ENCODE measurements around the gene NUP88. TPM values are rescaled to one million over a fixed set of nuclear protein-coding genes. Genes with fewer than 3 reads are reported as not detected.

Gene NUP88
- total and polyA plus RNA-seq, 2 experiments from 2014 or later, result 50.8 to 65.2 TPM

DNA sequence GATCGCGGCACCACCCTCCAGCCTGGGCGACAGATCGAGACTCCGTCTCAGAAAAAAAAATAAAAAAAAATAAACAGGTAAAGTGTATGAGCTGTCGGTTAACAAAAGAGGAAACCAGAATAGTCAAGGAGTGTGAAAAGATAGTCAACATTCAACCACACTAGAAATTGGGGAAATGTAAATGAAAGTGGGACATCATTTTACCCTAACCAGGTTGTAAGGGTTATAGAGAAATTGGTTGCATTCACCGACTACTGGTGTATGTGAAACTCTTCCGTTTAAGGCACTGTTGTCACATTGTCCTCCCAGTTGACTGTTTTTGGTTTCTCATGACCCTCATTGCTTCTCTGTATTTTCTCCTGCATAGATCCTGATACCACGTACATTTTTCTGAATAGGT lies 74.5 kb downstream of the NUP88 start:
- DNase-seq (ENCODE audit: low spot score), result no peak

More for the DNA sequence above, 74.5 kb downstream of the NUP88 start:
- WGBS (ENCODE audit: low lambda C conversion rate, missing lambda C conversion rate), result 97% methylated on average over 9 of the region's 9 CpGs
- Histone ChIP-seq H3K27me3 (no peaks in the 10 kb centered on the region), H3K9me2 (replicated peaks; ENCODE audit: insufficient read depth) (no peaks in the 10 kb centered on the region), H2AFZ (no peak overlapping the region), H3K4me3 (no peak overlapping the region), H3K4me1 (ENCODE audit: insufficient read depth) (no peaks in the 10 kb centered on the region), H3K79me2 (no peaks in the 10 kb centered on the region), H3K4me2 (no peak overlapping the region), H3K9me3 (ENCODE audit: low read depth) (no peaks in the 10 kb centered on the region), H3K36me3 (replicated peaks; ENCODE audit: insufficient read depth, low read depth) (no peaks in the 10 kb centered on the region), H3K27ac (no peak overlapping the region), H4K20me1 (ENCODE audit: insufficient read depth, poor library complexity, severe bottlenecking) (no peaks in the 10 kb centered on the region)
- no peak for TF ChIP-seq EZH2 (IDR thresholded peaks at IDR 0.05; ENCODE audit: borderline replicate concordance)
- TF ChIP-seq, protein P1, sequence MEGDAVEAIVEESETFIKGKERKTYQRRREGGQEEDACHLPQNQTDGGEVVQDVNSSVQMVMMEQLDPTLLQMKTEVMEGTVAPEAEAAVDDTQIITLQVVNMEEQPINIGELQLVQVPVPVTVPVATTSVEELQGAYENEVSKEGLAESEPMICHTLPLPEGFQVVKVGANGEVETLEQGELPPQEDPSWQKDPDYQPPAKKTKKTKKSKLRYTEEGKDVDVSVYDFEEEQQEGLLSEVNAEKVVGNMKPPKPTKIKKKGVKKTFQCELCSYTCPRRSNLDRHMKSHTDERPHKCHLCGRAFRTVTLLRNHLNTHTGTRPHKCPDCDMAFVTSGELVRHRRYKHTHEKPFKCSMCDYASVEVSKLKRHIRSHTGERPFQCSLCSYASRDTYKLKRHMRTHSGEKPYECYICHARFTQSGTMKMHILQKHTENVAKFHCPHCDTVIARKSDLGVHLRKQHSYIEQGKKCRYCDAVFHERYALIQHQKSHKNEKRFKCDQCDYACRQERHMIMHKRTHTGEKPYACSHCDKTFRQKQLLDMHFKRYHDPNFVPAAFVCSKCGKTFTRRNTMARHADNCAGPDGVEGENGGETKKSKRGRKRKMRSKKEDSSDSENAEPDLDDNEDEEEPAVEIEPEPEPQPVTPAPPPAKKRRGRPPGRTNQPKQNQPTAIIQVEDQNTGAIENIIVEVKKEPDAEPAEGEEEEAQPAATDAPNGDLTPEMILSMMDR (IDR thresholded peaks at IDR 0.05; ENCODE audit: poor library complexity), result no peak
- no peak for TF ChIP-seq EZH2phosphoT487 (IDR thresholded peaks at IDR 0.05; ENCODE audit: low read depth, severe bottlenecking, unreplicated experiment)

Other genes with a start within 250 kb of the NUP88 start
- gene ZNF594, start 227.8 kb downstream of the NUP88 start, total RNA-seq, result 6.2 and 7.7 TPM in 2 replicates
- 2.8 and 3.0 TPM in 2 replicates for gene ZNF594, start 227.8 kb downstream of the NUP88 start, polyA plus RNA-seq
- gene SCIMP, start 184.8 kb downstream of the NUP88 start, total RNA-seq, result 0.03 TPM in 1 of 2 replicates, not detected in the other
- 0.07 and 0.57 TPM in 2 replicates for gene SCIMP, start 184.8 kb downstream of the NUP88 start, polyA plus RNA-seq
- 35.2 and 47.9 TPM in 2 replicates for gene RABEP1, start 137.4 kb downstream of the NUP88 start, total RNA-seq
- gene RABEP1, start 137.4 kb downstream of the NUP88 start, polyA plus RNA-seq, result 31.0 and 31.7 TPM in 2 replicates
- gene RPAIN, start 520 bp upstream of the NUP88 start, total RNA-seq, result 57.4 and 57.6 TPM in 2 replicates
- 51.6 and 60.7 TPM in 2 replicates for gene RPAIN, start 520 bp upstream of the NUP88 start, polyA plus RNA-seq
- 145 and 149 TPM in 2 replicates for gene C1QBP, start 19.5 kb upstream of the NUP88 start, total RNA-seq
- 176 and 185 TPM in 2 replicates for gene C1QBP, start 19.5 kb upstream of the NUP88 start, polyA plus RNA-seq
- gene DHX33, start 49.3 kb upstream of the NUP88 start, total RNA-seq, result 7.8 and 9.6 TPM in 2 replicates
- gene DHX33, start 49.3 kb upstream of the NUP88 start, polyA plus RNA-seq, result 2.2 and 2.3 TPM in 2 replicates
- 54.3 TPM in 2 replicates for gene DERL2, start 66.5 kb upstream of the NUP88 start, total RNA-seq
- gene DERL2, start 66.5 kb upstream of the NUP88 start, polyA plus RNA-seq, result 134 and 136 TPM in 2 replicates
- 25.7 and 33.0 TPM in 2 replicates for gene MIS12, start 66.9 kb upstream of the NUP88 start, total RNA-seq
- gene MIS12, start 66.9 kb upstream of the NUP88 start, polyA plus RNA-seq, result 19.6 and 20.8 TPM in 2 replicates
- 36.7 and 42.9 TPM in 2 replicates for gene NLRP1, start 164.8 kb upstream of the NUP88 start, total RNA-seq
- gene NLRP1, start 164.8 kb upstream of the NUP88 start, polyA plus RNA-seq, result 54.8 and 64.8 TPM in 2 replicates

All from hepatocyte (in vitro differentiated cells).